ENCODE data around the gene KCNG2.

GRCh38 chr18:79884963-79885728, 87.4 kb downstream of the KCNG2 start:
- TF ChIP-seq KAT7 (CRISPR knock-in tag; IDR thresholded peaks at IDR 0.05; ENCODE audit: borderline replicate concordance) (no peak), CHD2 (IDR thresholded peaks at IDR 0.05; ENCODE audit: low read depth, low read length) (no peak), RFX1 (IDR thresholded peaks at IDR 0.05) (no peak), BRCA1 (CRISPR knock-in tag; IDR thresholded peaks at IDR 0.05) (no peak), EZH2 (conservative IDR thresholded peaks at IDR 0.05; ENCODE audit: low read depth, low read length) (no peak)

Data from HepG2 (cell line).